GM12878 (cell line): ENCODE measurements around the gene CLDN9. TPM values are rescaled to one million over a fixed set of nuclear protein-coding genes. Genes with fewer than 3 reads are reported as not detected.
A peak's percentile ranks its signal among the peaks of the same experiment; 100 is the strongest.

Experiments used
- ATAC-seq: fragments of 200-7000 bp; cut with Tn5 transposase; 3 replicates; pipeline ENCODE4 v1.9.1; 2020; ENCODE audit warnings: mild to moderate bottlenecking, moderate library complexity
- BruUV-seq: library from RNA; stranded (reverse); fragments of 400-500 nt; replicated peaks from 2 replicates; lab custom pipeline; 2021; lab: Mats Ljungman, UMichigan
- CTCF ChIA-PET: fragments of 300-600 bp; sonication (Branson Sonifier 250); formaldehyde crosslinking; extraction: SDS; loops from one replicate; lab custom pipeline; 2021; ENCODE audit warnings: inconsistent platforms; lab: Yijun Ruan, JAX
- POLR2A ChIA-PET: fragments of 350-600 bp; formaldehyde crosslinking; extraction: SDS; loops from one replicate; lab custom pipeline; 2021; ENCODE audit warnings: inconsistent platforms; lab: Charles Lee
- RAD21 ChIA-PET: fragments of 300-600 bp; sonication (Branson Sonifier 250); formaldehyde crosslinking; loops from one replicate; lab custom pipeline; 2023; ENCODE audit warnings: antibody characterized with exemption; ENCODE audit not compliant: unreplicated experiment; lab: Charles Lee
- SMC1A ChIA-PET: fragments of 300-600 bp; sonication (Branson Sonifier 250); formaldehyde crosslinking; loops from one replicate; lab custom pipeline; 2023; ENCODE audit not compliant: unreplicated experiment, uncharacterized antibody; lab: Charles Lee
- DNase-seq: peaks from one replicate; pipeline ENCODE4 v3.0.0-alpha.2; 2011; ENCODE audit warnings: low read depth, low spot score
- FAIRE-seq: peaks from 3 replicates; lab custom pipeline; 2011; peaks lifted over from hg19 to GRCh38; lab: Jason Lieb, UNC
- H2AFZ ChIP-seq: 2 replicates; pipeline ENCODE4 v1.6.0; 2011; ENCODE audit warnings: low read depth, low read length, control low read depth; ENCODE audit not compliant: control insufficient read depth
- H3K27ac ChIP-seq: 2 replicates; pipeline ENCODE4 v1.5.1; 2011; ENCODE audit warnings: control low read depth; ENCODE audit not compliant: control insufficient read depth, insufficient read depth
- H3K27me3 ChIP-seq, 2 experiments: replicated peaks in 1 of 2; 2 replicates each; pipeline versions ENCODE4 v1.6.0 to v1.6.1; 2011; ENCODE audit warnings: low read length in 1 of 2; ENCODE audit not compliant: control insufficient read depth in 2 of 2, insufficient read depth in 2 of 2
- H3K36me3 ChIP-seq, 2 experiments: 2 replicates each; pipeline ENCODE4 v1.5.1; 2011; ENCODE audit warnings: low read length in 1 of 2; ENCODE audit not compliant: control insufficient read depth in 2 of 2, insufficient read depth in 2 of 2
- H3K4me1 ChIP-seq: 2 replicates; pipeline ENCODE4 v1.6.1; 2011; ENCODE audit warnings: mild to moderate bottlenecking, low read length, moderate library complexity, mixed read lengths; ENCODE audit not compliant: control insufficient read depth, insufficient read depth
- H3K4me2 ChIP-seq: 2 replicates; pipeline ENCODE4 v1.6.0; 2011; ENCODE audit warnings: control low read depth; ENCODE audit not compliant: control insufficient read depth, insufficient read depth
- H3K4me3 ChIP-seq: fragments of 200-600 bp; sonication (generic); 2 replicates; pipeline ENCODE4 v1.5.1; 2016
- H3K79me2 ChIP-seq: 2 replicates; pipeline ENCODE4 v1.6.0; 2011; ENCODE audit warnings: low read length; ENCODE audit not compliant: control insufficient read depth, insufficient read depth
- H3K9ac ChIP-seq: 2 replicates; pipeline ENCODE4 v1.8.0; 2011; ENCODE audit warnings: low read length, control low read depth, mixed read lengths; ENCODE audit not compliant: control insufficient read depth, insufficient read depth
- H3K9me3 ChIP-seq: replicated peaks from 3 replicates; pipeline ENCODE4 v1.5.1; 2011; ENCODE audit warnings: mild to moderate bottlenecking, low read length; ENCODE audit not compliant: control insufficient read depth, insufficient read depth
- H4K20me1 ChIP-seq: 2 replicates; pipeline ENCODE4 v1.6.0; 2011; ENCODE audit not compliant: control insufficient read depth, insufficient read depth
- ATF2 ChIP-seq: IDR thresholded peaks from 2 replicates; pipeline ENCODE4 v1.6.1; 2012; ENCODE audit warnings: low read length, inconsistent platforms
- CREB1 ChIP-seq: IDR thresholded peaks from 2 replicates; pipeline ENCODE4 v1.6.1; 2012; ENCODE audit warnings: low read depth, mild to moderate bottlenecking, inconsistent platforms
- KAT2A ChIP-seq: conservative IDR thresholded peaks from 2 replicates; pipeline ENCODE4 v1.6.1; 2011; ENCODE audit warnings: low read depth, low read length; ENCODE audit not compliant: control insufficient read depth
- KDM1A ChIP-seq: fragments of 200-600 bp; sonication (generic); IDR thresholded peaks from 2 replicates; pipeline ENCODE4 v1.6.1; 2016; ENCODE audit warnings: borderline replicate concordance
- NBN ChIP-seq: fragments of 450-650 bp; IDR thresholded peaks from 2 replicates; pipeline ENCODE4 v1.6.1; 2016
- NFYB ChIP-seq: IDR thresholded peaks from 2 replicates; pipeline ENCODE4 v1.6.1; 2011; ENCODE audit warnings: low read depth, mild to moderate bottlenecking, low read length, improper control_type of control experiment, moderate library complexity; ENCODE audit not compliant: insufficient read depth
- NR2C1 ChIP-seq: fragments of 450-650 bp; IDR thresholded peaks from 2 replicates; pipeline ENCODE4 v1.6.1; 2017; ENCODE audit warnings: antibody characterized with exemption, mild to moderate bottlenecking, moderate library complexity
- PAX5 ChIP-seq: IDR thresholded peaks from 2 replicates; pipeline ENCODE4 v1.6.1; 2011; ENCODE audit warnings: low read depth, low read length, borderline replicate concordance
- PAX8 ChIP-seq: fragments of 450-650 bp; IDR thresholded peaks from 2 replicates; pipeline ENCODE4 v1.6.1; 2017; ENCODE audit warnings: mild to moderate bottlenecking, moderate library complexity
- POLR2A ChIP-seq: IDR thresholded peaks from 2 replicates; pipeline ENCODE4 v1.6.1; 2011; ENCODE audit warnings: low read depth, mild to moderate bottlenecking, low read length
- POLR2AphosphoS2 ChIP-seq: IDR thresholded peaks from 2 replicates; pipeline ENCODE4 v1.6.1; 2011; ENCODE audit warnings: low read depth, mild to moderate bottlenecking, low read length, improper control_type of control experiment, moderate library complexity
- RAD21 ChIP-seq: IDR thresholded peaks from 2 replicates; pipeline ENCODE4 v1.6.1; 2011; ENCODE audit warnings: mild to moderate bottlenecking, low read depth, low read length, moderate library complexity; ENCODE audit not compliant: insufficient read depth
- RB1 ChIP-seq: fragments of 450-650 bp; formaldehyde crosslinking; IDR thresholded peaks from 2 replicates; pipeline ENCODE4 v1.6.1; 2017; ENCODE audit warnings: mild to moderate bottlenecking, borderline replicate concordance
- STAT1 ChIP-seq: fragments of 450-650 bp; conservative IDR thresholded peaks from 2 replicates; pipeline ENCODE4 v1.6.1; 2014; ENCODE audit warnings: antibody characterized with exemption, mild to moderate bottlenecking
- ZSCAN29 ChIP-seq: fragments of 450-650 bp; IDR thresholded peaks from 2 replicates; pipeline ENCODE4 v1.6.1; 2017; ENCODE audit warnings: mild to moderate bottlenecking, moderate library complexity
- WGBS: methylation state at CpG from one replicate; pipeline ENCODE4 v1.1.6; 2016; ENCODE audit warnings: low lambda C conversion rate; ENCODE audit not compliant: insufficient replicate concordance, insufficient coverage; ENCODE audit errors: missing lambda C conversion rate; 5-methylcytosine and 5-hydroxymethylcytosine counted together
- in situ Hi-C: fragments of 300-500 bp; cut with MboI; formaldehyde crosslinking; loops from 9 replicates; pipeline ENCODE4 v1.14.3; 2018; ENCODE audit warnings: mixed read lengths
- intact Hi-C: fragments of 100-400 bp; cut with micrococcal nuclease; formaldehyde crosslinking; loops from one replicate; pipeline ENCODE4 v1.14.2; 2022; ENCODE audit not compliant: unreplicated experiment
- polyA plus RNA-seq, 11 experiments: library from polyadenylated mRNA; depleted of rRNA in 4 of 11; unstranded in 6 of 11; stranded (reverse) in 5 of 11; fragments of >200 nt; fragmentation: Nextera tagmentation in 4 of 11; fragmentation: Illumina TruSeq in 1 of 11; extraction: Ambion mirVana in 4 of 11; extraction: Trizol in 1 of 11; gene quantifications; 1 replicate in 1 of 11; 2 replicates in 10 of 11; pipeline versions ENCODE4 v1.2.1 to v1.2.3, GENCODE V29; 2011 to 2016; ENCODE audit warnings: inconsistent platforms in 2 of 11, missing spikeins in 2 of 11, low read depth in 1 of 11
- total RNA-seq, 4 experiments: library from RNA; depleted of rRNA in 3 of 4; stranded (reverse); fragments of >200 nt in 3 of 4; fragmentation: Illumina TruSeq in 1 of 4; extraction: Trizol in 1 of 4; gene quantifications; 2 replicates each; pipeline versions ENCODE4 v1.2.1 to v1.2.3, GENCODE V29; 2013 to 2021

The CLDN9 gene
- total and polyA plus RNA-seq, 10 of the 15 experiments (the other 5 are each of a cell fraction or from before 2014, with no cell fraction given) = not detected

- no peak for DNase-seq
- POLR2A ChIA-PET = interaction anchor here (0.7 to 1.4 kb wide), 4 partner anchors 24 to 148 kb away, joined by 3 to 4 read pairs (median 4); no protein-coding TSS in a partner anchor
- intact Hi-C loops = no loop called here
- no TSS peak for BruUV-seq
- TF ChIP-seq STAT1 (no peak), KAT2A (no peak)
- TF ChIP-seq, all 136 proteins: peak for 0
- H3K79me2 ChIP-seq = no peaks in the 10 kb centered on the region
- ChIA-PET RAD21 (interaction anchor here (1.2 to 6.5 kb wide), 8 partner anchors 8 to 63 kb away, joined by 4 to 94 read pairs (median 8); partner anchors contain the start of genes KREMEN2 and TNFRSF12A), SMC1A (interaction anchor here (1.1 to 10.1 kb wide), 7 partner anchors 12 to 102 kb away, joined by 3 to 91 read pairs (median 4); no protein-coding TSS in a partner anchor), CTCF (interaction anchor here (0.7 to 18.2 kb wide), 18 partner anchors 8 to 499 kb away, joined by 3 to 421 read pairs (median 7); partner anchors contain the start of genes PKMYT1, TNFRSF12A and ZNF213)
- H4K20me1 ChIP-seq = 0 out of 2 replicates have a peak, but pooled peaks cover 3% of the 10 kb centered on the region
- H3K4me1 ChIP-seq = peaks cover 9% of the 10 kb centered on the region
- no peak overlapping the region for H3K9ac ChIP-seq
- no peak overlapping the region for H2AFZ ChIP-seq
- H3K4me2 ChIP-seq = no peak overlapping the region
- H3K36me3 ChIP-seq = peaks cover 4 to 7% of the 10 kb centered on the region in 2 experiments; a peak in 3 of 4 replicates
- in situ Hi-C loops = no loop called here
- no peak overlapping the region for H3K27ac ChIP-seq
- WGBS = 72% methylated on average over 7 of the region's 8 CpGs
- peaks cover 7 to 8% of the 10 kb centered on the region in 2 experiments for H3K27me3 ChIP-seq
- FAIRE-seq (no peak), ATAC-seq (no peak)
- H3K9me3 ChIP-seq = no peaks in the 10 kb centered on the region
- no peak overlapping the region for H3K4me3 ChIP-seq
These were observed 14.7 kb downstream of the CLDN9 start for GRCh38 chr16:3027489-3027795.

GRCh38 chr16:3027983-3028715 is 15.4 kb downstream of the CLDN9 start:
- H3K9ac ChIP-seq = no peak overlapping the region
- BruUV-seq = no TSS peak
- intact Hi-C loops = loop anchor here (1.0 kb wide), 1 partner anchor 25 kb away; no protein-coding TSS in a partner anchor
- no peak for TF ChIP-seq NFYB
- peak; percentile 26; the same call in 1 of the 2 replicates for TF ChIP-seq CREB1
- TF ChIP-seq RAD21 = peak; percentile 60
- TF ChIP-seq RB1 = no peak
- no peak for TF ChIP-seq PAX8
- no peak for TF ChIP-seq POLR2AphosphoS2
- peak; percentile 37; the same call in 1 of the 2 replicates for TF ChIP-seq POLR2A
- no peak for TF ChIP-seq ATF2
- no peak for TF ChIP-seq NBN
- no peak for TF ChIP-seq ZSCAN29
- no peak for TF ChIP-seq KDM1A
- TF ChIP-seq PAX5 = peak; percentile 34; the same call in 1 of the 2 replicates
- TF ChIP-seq NR2C1 = no peak

More at GRCh38 chr16:3027983-3028715, 15.4 kb downstream of the CLDN9 start:
- WGBS = 7% methylated on average over 49 of the region's 58 CpGs
- peak; percentile 38 for FAIRE-seq
- Histone ChIP-seq H3K79me2 (no peaks in the 10 kb centered on the region), H3K9me3 (no peaks in the 10 kb centered on the region), H2AFZ (no peak overlapping the region), H3K4me2 (no peak overlapping the region), H4K20me1 (0 out of 2 replicates have a peak, but pooled peaks cover 3% of the 10 kb centered on the region), H3K36me3 (peaks cover 4 to 7% of the 10 kb centered on the region in 2 experiments; a peak in 3 of 4 replicates), H3K4me3 (no peak overlapping the region), H3K27me3 (peaks cover 7 to 8% of the 10 kb centered on the region in 2 experiments), H3K27ac (no peak overlapping the region), H3K4me1 (peaks cover 6% of the 10 kb centered on the region)
- peak; percentile 23 for DNase-seq
- ATAC-seq = peak; percentile 64
- ChIA-PET CTCF (interaction anchor here (0.6 to 18.2 kb wide), 33 partner anchors 8 to 500 kb away, joined by 3 to 421 read pairs (median 4); partner anchors contain the start of genes PKMYT1, TNFRSF12A and ZNF213), RAD21 (interaction anchor here (1.0 to 6.5 kb wide), 9 partner anchors 8 to 102 kb away, joined by 4 to 94 read pairs (median 8); partner anchors contain the start of genes KREMEN2 and TNFRSF12A), POLR2A (interaction anchor here (0.7 to 1.4 kb wide), 5 partner anchors 20 to 105 kb away, joined by 3 to 4 read pairs (median 3); no protein-coding TSS in a partner anchor), SMC1A (interaction anchor here (0.6 to 10.1 kb wide), 8 partner anchors 12 to 1528 kb away, joined by 3 to 91 read pairs (median 4); no protein-coding TSS in a partner anchor)
- in situ Hi-C loops = no loop called here
